ENCODE measurements around the gene CES3. TPM values are rescaled to one million over a fixed set of nuclear protein-coding genes. Genes with fewer than 3 reads are reported as not detected.

Gene CES3
- total RNA-seq, 1 experiment from 2014 or later: not detected

Other genes starting within 250 kb of the CES3 start
- 60.1 and 63.3 TPM in 2 replicates for gene DYNC1LI2, start 209.7 kb upstream of the CES3 start, total RNA-seq (2014; rRNA removed; shearing (Covaris generic))
- gene TERB1, start 159.7 kb upstream of the CES3 start, total RNA-seq (2014; rRNA removed; shearing (Covaris generic)): not detected in 2 replicates
- 125 and 135 TPM in 2 replicates for gene NAE1, start 130.3 kb upstream of the CES3 start, total RNA-seq (2014; rRNA removed; shearing (Covaris generic))
- gene CA7, start 116.9 kb upstream of the CES3 start, total RNA-seq (2014; rRNA removed; shearing (Covaris generic)): not detected in 2 replicates
- 6.1 and 6.6 TPM in 2 replicates for gene PDP2, start 80.8 kb upstream of the CES3 start, total RNA-seq (2014; rRNA removed; shearing (Covaris generic))
- not detected in 2 replicates for gene CDH16, start 42.4 kb upstream of the CES3 start, total RNA-seq (2014; rRNA removed; shearing (Covaris generic))
- gene RRAD, start 35.7 kb upstream of the CES3 start, total RNA-seq (2014; rRNA removed; shearing (Covaris generic)): 3.4 and 5.1 TPM in 2 replicates
- gene CIAO2B, start 26.9 kb upstream of the CES3 start, total RNA-seq (2014; rRNA removed; shearing (Covaris generic)): 254 and 336 TPM in 2 replicates
- 19.2 and 21.3 TPM in 2 replicates for gene CES2, start 25.8 kb upstream of the CES3 start, total RNA-seq (2014; rRNA removed; shearing (Covaris generic))
- gene CES4A, start 27.3 kb downstream of the CES3 start, total RNA-seq (2014; rRNA removed; shearing (Covaris generic)): 0.72 TPM in 1 of 2 replicates, not detected in the other
- 98.3 and 105 TPM in 2 replicates for gene CBFB, start 67.9 kb downstream of the CES3 start, total RNA-seq (2014; rRNA removed; shearing (Covaris generic))
- gene PHAF1, start 148.7 kb downstream of the CES3 start, total RNA-seq (2014; rRNA removed; shearing (Covaris generic)): 13.7 and 18.0 TPM in 2 replicates
- gene B3GNT9, start 189.7 kb downstream of the CES3 start, total RNA-seq (2014; rRNA removed; shearing (Covaris generic)): 24.0 and 25.6 TPM in 2 replicates
- gene TRADD, start 198.6 kb downstream of the CES3 start, total RNA-seq (2014; rRNA removed; shearing (Covaris generic)): 13.0 and 29.5 TPM in 2 replicates
- 4.2 and 10.2 TPM in 2 replicates for gene FBXL8, start 198.7 kb downstream of the CES3 start, total RNA-seq (2014; rRNA removed; shearing (Covaris generic))
- gene HSF4, start 203.5 kb downstream of the CES3 start, total RNA-seq (2014; rRNA removed; shearing (Covaris generic)): 3.7 and 4.7 TPM in 2 replicates
- 29.4 and 32.3 TPM in 2 replicates for gene NOL3, start 209.3 kb downstream of the CES3 start, total RNA-seq (2014; rRNA removed; shearing (Covaris generic))
- 4.2 and 7.8 TPM in 2 replicates for gene MATCAP1, start 222.7 kb downstream of the CES3 start, total RNA-seq (2014; rRNA removed; shearing (Covaris generic))
- gene EXOC3L1, start 228.9 kb downstream of the CES3 start, total RNA-seq (2014; rRNA removed; shearing (Covaris generic)): 0.39 and 0.60 TPM in 2 replicates
- gene E2F4, start 230.9 kb downstream of the CES3 start, total RNA-seq (2014; rRNA removed; shearing (Covaris generic)): 67.9 and 75.9 TPM in 2 replicates
- 0.48 and 0.78 TPM in 2 replicates for gene ELMO3, start 237.9 kb downstream of the CES3 start, total RNA-seq (2014; rRNA removed; shearing (Covaris generic))